Measurements from ENCODE around the gene CD55.

Gene CD55

GRCh38 chr1:207321079-207321789 lies at the start of gene CD55:
CD55 (plus strand) TSS chr1:207321678; CDS start chr1:207321766, 88 bp downstream.
- DNase-seq: peak; percentile 66

GRCh38 chr1:207274882-207275281 lies 46.6 kb upstream of the CD55 start:
- DNase-seq: no peak

DNA sequence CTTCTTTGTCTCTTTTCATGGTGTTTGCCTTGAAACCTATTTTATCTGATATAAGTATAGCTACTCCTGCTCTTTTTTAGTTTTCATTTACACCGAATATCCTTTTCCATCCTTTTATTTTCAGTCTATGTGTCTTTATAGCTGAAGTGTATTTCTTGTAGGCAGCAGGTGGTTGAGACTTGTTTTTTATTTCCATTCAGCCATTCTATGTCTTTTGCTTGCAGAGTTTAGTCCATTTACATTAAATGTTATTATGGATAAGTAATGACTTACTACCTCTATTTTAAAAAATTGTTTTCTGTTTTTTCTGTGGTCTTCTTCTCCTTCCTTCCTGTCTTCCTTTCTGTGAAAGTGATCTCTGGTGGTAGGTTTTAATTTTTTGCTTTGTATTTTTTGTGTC lies 45.0 kb upstream of the CD55 start:
- DNase-seq: no peak

DNA sequence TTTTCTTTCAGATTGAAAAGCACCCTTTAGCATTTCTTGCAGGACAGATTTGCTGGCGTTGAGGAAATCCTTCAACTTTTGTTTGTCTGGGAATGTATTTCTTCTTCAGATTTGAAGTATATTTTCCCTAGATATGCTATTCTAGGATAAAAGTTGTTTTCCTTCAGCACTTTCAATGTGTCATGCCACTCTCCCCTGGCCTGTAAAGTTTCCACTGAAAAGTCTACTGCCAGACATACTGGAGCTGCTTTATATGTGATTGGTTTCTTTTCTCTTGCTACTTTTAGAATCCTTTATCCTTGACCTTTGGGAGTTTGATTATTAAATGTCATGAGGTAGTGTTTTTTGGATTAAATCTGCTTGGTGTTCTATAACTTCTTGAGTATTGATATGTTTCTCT lies 44.2 kb upstream of the CD55 start:
- no peak for DNase-seq

GRCh38 chr1:207279652-207280051 lies 41.8 kb upstream of the CD55 start:
- DNase-seq: no peak

GRCh38 chr1:207280706-207281105 lies 40.8 kb upstream of the CD55 start:
- no peak for DNase-seq

GRCh38 chr1:207282058-207282457 lies 39.4 kb upstream of the CD55 start:
- DNase-seq: no peak

GRCh38 chr1:207282496-207283380 lies 38.7 kb upstream of the CD55 start:
- no peak for DNase-seq

- no peak for DNase-seq
Measured at GRCh38 chr1:207283421-207283820, 38.1 kb upstream of the CD55 start.

DNA sequence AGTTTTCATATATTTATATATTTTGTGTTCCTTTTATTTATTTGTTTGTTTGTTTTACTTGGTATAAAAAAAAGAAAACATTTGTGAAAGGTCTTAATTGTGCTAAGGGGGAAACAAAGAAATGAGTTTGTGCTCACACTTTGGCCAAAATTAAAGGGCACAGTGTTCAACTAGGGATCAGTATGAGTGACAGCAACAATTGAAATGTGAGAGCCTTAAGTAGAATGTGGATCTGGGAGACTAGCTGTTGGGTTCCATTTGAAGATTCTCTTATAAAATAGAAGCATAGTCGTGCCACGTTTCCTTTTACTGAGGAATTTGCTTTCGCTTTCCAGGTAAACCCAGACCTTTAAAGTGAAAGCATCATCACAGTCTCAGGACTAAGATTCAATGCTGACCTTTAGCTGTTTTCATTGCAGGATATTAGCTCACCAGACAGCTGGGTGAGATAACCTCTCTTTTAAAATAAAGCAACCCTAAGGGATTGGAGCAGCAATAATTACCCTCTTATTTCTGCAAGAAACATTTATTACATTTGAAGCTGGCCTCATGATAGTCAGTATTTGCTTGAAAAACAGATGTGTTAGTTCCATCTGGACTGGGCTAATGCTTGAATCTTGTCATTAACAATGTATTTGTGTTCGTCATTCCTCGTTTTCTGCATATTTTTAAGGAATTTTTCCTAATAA lies 37.1 kb upstream of the CD55 start:
- no peak for DNase-seq

DNA sequence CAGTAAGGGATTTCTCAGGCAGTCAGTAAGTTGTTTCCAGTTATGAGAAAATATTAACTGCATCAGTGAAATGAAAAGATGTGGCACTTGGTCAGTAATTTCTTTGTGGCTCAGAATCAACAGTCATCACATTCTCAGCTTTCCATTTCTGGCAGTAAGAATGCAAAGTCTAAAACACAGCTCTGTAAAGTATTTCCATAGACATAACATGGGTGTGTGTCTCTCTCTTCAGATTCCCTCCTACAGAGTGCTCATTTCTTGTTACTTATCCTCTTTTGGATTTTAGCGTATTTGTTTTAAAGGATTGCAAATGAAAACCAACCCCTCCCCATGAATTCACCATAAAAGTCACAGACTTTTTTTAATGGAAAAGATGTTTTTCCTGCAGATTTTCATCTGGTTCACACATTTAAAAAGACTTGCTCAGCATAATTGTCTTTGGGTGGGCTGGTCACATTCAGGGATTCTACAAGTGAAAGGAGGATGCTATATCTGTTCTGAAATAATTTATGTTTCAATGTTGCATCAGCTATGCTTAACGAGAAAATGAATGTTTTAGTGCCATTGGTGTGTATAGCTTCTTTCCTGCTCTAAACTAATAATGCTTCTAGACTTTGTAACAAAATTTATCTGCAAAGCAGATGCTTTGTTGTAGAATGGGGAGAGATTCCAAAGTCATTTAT lies 34.6 kb upstream of the CD55 start:
- no peak for DNase-seq

DNA sequence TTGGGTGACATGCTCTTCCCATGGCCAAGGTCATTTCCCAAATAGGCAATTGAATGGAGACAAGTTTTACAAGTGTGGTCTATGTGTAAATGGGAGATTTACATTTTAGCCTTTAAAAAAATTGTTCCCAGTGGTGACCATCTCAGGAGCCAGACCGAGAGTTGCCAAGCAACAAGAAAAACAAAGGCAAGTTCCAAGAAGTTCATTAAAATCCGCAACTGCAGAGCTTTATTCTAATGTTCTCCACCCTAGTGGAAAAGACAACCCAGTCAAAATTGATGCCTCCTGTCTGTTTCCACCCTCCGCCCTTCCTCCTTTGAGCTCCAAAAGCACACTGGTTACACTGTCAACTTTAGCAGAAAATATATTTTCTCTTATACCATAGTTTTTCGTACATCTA lies 33.2 kb upstream of the CD55 start:
- DNase-seq: no peak

DNA sequence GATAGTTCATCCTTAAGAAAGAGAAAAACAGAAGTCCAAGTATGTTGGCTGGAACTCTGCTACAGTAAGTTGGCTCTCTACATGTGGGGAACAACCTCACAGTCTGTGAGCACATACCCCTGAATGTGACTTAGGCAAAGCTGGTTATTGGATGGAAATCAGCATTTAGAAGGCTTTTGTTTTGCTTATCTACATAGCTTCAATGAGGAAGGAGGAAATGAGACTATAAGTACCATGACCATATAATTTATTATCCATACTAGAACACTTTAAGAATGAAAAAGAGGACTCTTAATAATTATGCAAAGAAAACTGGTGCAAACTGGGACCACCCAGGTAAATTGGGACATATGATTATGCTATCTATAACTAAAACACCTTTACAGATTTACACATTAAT lies 31.7 kb upstream of the CD55 start:
- DNase-seq: no peak

GRCh38 chr1:207291723-207292122 lies 29.8 kb upstream of the CD55 start:
- DNase-seq: no peak

GRCh38 chr1:207298186-207298585 lies 23.3 kb upstream of the CD55 start:
- no peak for DNase-seq

DNA sequence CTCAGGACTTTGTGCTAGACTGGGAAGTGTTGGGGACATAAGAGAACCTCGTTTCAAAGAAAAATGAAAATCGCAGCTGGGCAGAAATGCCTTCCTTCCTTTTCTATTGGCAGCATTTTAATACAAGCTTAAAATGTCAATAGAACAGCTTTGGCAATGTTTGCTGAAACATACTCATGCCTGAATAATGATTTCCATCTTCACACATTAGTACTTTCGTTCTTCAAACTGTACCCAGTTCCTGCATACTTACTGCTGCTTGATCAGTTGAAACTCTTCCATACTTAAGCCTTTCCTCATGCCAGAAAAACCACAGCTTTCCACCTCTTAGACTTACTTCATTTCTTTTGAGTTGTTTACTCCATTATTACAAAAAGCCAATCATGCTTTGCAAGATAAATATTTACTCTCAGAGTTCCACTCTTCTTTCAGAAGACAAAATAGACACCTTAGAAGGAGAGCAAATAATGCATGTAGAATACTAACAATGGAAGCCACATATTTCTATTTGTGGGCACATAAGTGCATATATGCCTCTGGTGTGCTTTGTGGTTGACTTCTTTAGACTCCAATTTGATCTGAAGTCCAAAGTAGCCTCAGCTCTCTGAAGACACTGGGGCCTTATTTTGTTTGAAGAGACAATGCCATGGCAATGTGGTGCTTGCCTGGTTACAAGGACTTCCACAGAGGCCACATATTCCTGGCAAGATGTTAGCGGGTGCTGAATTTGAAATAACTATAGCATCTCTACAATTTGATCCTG lies 22.7 kb upstream of the CD55 start:
- DNase-seq: no peak

GRCh38 chr1:207300970-207301369 lies 20.5 kb upstream of the CD55 start:
- no peak for DNase-seq

- no peak for DNase-seq
Measured at GRCh38 chr1:207302618-207303393, 18.7 kb upstream of the CD55 start.

DNA sequence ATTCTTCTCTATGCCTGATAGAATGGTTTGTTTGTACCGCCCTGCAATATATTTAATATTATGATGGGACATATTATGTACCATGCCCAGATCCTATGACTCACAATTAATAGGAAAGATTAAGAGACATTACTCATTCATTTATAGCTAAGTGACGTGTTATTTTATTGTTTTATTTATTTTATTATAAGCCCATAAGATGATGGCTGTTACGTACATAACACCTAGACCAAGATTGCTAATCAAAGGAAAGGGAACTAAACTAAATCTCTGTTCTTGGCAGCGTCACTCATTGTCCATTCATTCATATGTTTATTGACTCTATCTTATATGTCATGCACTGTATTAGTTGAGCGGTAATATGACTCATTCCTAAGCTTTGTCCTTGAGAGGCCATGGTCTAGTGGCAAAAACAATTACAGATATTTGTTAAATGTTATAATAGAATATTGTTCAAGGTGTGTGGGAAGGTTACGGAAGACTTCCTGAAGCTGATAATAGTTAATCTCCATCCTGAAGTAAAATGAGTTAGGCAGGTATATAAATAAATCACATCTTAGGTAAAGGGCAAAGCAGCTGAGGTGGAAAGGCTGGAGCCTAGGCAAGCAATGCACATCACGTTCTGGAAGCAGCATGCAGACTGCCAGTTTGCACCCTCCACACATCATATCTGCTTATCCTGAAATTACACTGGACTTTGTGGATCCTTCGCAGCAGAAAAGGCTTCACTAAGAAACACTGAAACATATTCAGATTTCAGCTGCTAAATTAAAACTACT lies 16.6 kb upstream of the CD55 start:
- no peak for DNase-seq

- DNase-seq: no peak
Measured at GRCh38 chr1:207305489-207305873, 16.0 kb upstream of the CD55 start.

DNA sequence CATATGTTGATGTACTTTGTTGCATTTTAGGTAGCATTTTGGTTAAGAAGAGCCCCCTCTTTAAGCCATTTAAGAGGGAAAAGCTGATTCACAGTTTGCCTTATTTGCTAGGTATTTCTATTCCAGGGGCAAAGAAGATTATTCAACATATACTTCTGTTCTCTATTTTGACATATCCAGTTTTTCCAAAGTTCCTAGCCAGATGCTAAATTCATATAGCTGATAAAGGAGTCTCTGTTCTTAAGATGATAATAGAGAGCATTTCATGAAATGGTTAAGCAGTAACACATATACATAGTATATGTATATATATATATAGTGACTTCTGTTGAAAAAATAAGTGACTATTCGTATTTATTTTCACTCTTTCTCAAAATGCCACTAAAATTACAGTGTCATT lies 15.5 kb upstream of the CD55 start:
- DNase-seq: no peak

Data from NCI-H146 (cell line).